Fibroblast of lung (primary cell): Measurements from ENCODE around the gene APOBEC3H.
"Not testable (repeated sequence)": the region's sequence is repeated elsewhere in the genome, so short reads cannot be mapped to it uniquely, and the experiment has no call there.

Experiments used
- EZH2 ChIP-seq: IDR thresholded peaks from 2 replicates; pipeline ENCODE4 v1.5.1; 2012; ENCODE audit warnings: low read length, control low read depth, mild to moderate bottlenecking; ENCODE audit errors: missing control alignments
- TF ChIP-seq, protein P1 (sequence below), 2 donors: IDR thresholded peaks in 1 of 2; conservative IDR thresholded peaks in 1 of 2; 1 replicate in 1 of 2; 2 replicates in 1 of 2; pipeline ENCODE4 v1.5.1; 2011 to 2012; ENCODE audit warnings: low read length in 2 of 2, control low read depth in 1 of 2, inconsistent platforms in 1 of 2, low read depth in 1 of 2, mild to moderate bottlenecking in 1 of 2

DNA sequence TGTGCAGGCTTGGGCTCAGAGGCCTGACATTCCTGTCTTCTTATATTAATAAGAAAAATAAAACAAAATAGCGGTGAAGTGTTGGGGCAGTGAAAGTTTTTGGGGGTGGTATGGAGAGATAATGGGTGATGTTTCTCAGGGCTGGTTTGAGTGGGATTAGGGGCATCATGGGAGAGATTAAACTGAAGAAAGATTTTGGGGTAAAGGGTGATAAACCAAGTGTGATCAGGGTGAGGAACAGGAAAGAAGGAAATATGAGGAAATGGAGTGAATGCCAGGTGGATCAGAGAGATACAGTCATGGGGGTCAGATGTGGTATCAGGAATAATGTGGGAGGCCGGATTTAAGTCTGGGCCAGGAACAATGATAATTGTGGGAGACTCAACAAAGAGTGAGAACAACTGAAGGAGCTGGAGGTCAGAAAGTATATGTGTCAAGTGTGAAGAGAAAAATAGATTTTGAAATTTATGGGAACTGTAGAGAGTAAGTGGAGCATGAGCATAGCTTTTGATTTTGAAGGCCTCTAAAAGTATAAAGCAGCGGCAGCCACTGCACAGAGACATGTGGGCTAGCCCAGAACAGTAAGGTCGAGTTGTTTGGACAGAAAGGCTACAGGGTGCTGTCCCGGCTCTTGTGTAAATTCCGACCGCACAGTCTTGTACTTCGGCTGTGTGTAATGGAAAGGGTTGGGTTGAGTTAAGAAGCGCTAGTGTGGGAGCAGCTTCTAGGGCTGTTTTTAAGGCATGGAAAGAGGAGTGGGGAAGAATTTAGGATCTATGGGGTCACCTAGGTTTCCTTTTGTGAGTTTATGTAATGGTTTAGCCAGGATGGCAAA lies 30.4 kb upstream of the APOBEC3H start:
- TF ChIP-seq, protein P1, sequence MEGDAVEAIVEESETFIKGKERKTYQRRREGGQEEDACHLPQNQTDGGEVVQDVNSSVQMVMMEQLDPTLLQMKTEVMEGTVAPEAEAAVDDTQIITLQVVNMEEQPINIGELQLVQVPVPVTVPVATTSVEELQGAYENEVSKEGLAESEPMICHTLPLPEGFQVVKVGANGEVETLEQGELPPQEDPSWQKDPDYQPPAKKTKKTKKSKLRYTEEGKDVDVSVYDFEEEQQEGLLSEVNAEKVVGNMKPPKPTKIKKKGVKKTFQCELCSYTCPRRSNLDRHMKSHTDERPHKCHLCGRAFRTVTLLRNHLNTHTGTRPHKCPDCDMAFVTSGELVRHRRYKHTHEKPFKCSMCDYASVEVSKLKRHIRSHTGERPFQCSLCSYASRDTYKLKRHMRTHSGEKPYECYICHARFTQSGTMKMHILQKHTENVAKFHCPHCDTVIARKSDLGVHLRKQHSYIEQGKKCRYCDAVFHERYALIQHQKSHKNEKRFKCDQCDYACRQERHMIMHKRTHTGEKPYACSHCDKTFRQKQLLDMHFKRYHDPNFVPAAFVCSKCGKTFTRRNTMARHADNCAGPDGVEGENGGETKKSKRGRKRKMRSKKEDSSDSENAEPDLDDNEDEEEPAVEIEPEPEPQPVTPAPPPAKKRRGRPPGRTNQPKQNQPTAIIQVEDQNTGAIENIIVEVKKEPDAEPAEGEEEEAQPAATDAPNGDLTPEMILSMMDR (conservative IDR thresholded peaks at IDR 0.05 in 1 of 2, IDR thresholded peaks at IDR 0.05 in 1 of 2; ENCODE audit: low read depth in 1 of 2, low read length in 2 of 2) = not testable (repeated sequence)
- not testable (repeated sequence) for TF ChIP-seq EZH2
